ENCODE data around the gene PGAP3. TPM values are rescaled to one million over a fixed set of nuclear protein-coding genes. Genes with fewer than 3 reads are reported as not detected.

The PGAP3 gene
- total RNA-seq, 1 donor from 2014 or later, result 7.3 TPM

DNA sequence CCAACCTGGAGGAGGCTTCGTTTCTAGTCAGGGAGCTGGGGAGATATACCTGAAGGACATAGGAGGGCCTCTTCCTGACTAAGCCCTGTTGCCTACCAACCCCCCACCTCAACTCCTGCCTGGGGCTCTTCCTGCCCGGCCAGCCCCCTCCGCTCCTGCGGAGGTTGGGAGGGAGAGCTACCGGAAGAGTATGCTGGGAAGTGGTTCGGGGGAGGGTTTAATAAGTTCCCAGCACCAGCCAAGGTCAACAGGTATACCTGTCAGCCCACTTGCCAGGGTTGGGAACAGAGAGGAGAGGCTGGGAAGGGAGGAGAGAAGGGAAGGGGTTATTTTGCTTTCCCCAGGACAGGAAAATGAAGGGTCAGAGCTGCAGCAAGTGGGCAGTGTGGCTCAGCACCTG, 56.5 kb downstream of the PGAP3 start:
- intact Hi-C loops (cut with micrococcal nuclease), result no loop called here
- DNase-seq (no peak), ATAC-seq (no peak)

DNA sequence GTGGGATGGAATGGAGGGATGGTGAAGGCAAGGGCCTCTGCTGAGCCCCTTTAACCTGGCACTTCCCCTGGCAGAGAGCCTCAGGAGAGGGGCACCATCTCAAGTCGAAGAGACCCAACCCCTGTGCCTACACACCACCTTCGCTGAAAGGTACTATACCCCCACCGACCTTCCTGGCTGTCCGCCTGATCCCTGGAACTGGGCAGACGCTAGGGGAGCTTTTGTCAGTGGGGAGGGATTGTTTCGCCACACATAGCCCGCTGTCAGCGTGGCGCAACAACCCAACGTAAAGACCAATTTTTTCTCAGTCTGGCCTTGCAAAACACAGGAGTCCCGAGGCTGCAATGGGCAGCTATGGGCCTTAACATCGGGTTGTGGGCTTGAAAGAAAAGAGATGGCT, 58.0 kb downstream of the PGAP3 start:
- ATAC-seq, result no peak
- DNase-seq, result no peak
- intact Hi-C loops (cut with micrococcal nuclease), result no loop called here

DNA sequence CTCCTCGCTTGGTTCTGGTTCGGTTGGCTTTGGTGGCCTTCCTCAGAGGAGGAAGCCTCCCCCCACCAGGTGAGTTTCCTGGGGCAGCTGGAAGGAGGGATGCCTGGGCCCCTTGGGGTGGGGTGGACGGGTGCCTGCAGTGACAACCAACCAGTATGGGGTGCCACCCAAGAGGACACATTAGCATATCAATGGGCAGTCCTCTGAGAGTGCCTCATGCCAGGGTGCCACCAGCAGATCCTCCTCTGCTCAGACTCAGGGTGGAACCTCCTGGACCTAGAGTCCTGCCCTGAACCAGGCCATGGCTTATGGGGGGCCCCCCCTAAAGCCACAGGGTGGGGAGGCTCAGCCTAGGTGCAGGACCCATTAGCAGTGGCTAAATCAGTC, 58.4 kb downstream of the PGAP3 start:
- no peak for ATAC-seq
- DNase-seq, result no peak
- intact Hi-C loops (cut with micrococcal nuclease), result no loop called here

DNA sequence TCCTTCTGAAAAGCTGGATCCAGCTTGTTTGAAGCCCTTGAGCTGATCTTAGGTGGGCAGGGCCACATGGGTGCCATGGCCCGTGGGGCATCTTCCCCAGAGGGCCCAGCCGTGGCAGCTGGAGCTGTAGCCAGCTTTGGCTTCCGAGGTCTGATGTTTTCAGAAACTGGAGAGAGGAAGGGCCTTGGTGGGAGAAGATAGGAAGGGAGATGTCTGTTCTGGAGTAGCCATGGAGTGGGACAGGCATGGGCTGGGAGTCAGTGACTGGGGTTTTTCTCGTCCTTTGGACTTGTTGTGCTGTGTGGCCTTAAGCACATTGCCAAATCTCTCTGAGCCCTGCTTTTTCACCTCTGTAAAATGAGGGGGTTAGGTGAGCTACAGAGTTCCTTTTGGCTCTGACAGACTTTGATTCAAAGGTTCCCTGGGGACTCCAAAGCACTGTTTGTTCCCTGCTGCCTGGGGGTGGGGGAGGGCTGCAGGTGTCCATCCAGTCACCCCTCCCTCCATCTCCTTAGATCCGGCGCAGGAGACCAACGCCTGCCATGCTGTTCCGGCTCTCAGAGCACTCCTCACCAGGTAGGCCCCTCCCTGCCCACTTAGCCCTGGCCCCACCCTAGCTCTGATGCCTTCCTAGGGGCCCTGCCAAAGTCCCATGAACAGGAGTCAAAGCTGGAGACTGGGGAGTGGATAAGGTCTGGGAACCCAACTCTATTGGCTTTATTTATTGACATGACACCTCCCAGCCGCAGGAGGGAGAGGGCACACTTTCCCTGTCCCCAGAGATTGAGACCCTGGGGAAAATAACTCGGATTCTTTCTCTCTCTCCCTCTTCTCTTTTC, 59.0 kb downstream of the PGAP3 start:
- no peak for DNase-seq
- no peak for ATAC-seq
- intact Hi-C loops (cut with micrococcal nuclease), result no loop called here

DNA sequence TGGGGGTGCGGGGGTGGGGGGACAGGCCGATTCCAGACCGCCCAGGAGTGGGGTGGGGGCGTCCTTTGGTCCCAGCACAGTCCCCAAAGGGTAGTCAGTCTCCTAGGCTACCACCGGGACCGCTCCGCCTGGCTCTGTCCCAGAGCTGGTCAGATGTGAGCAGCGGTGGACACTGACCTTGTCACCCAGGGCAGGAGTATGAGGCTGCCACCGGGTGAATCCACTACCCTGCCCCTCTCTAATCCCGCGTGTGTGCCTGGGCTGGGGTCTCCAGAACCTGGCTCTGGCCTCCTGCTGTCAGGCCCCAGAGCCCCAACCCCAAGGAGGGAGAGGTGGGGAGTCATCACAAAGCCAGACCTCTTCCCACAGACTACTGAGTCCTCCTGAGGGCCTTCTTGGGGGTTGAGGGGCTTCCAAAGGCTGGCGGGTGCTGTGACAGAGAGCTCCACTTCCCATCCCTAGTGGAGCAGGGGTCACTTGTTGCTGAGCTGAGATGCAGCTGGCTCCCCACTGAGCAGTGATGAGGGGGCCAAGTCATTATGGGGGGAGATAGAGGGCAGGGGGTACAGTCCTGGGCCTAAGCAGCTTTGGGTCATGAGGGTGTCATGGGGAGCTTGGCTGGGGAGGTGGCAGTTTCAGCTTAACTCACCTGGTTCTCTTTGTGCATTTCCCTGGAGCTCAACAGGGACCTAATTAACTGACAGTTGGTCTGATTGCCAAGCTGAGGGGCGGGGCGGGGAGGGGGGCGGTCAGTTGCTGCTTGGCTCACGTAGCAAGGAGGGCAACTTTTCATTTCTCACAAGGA, 59.9 kb downstream of the PGAP3 start:
- no peak for DNase-seq
- ATAC-seq, result no peak
- intact Hi-C loops (cut with micrococcal nuclease), result no loop called here

DNA sequence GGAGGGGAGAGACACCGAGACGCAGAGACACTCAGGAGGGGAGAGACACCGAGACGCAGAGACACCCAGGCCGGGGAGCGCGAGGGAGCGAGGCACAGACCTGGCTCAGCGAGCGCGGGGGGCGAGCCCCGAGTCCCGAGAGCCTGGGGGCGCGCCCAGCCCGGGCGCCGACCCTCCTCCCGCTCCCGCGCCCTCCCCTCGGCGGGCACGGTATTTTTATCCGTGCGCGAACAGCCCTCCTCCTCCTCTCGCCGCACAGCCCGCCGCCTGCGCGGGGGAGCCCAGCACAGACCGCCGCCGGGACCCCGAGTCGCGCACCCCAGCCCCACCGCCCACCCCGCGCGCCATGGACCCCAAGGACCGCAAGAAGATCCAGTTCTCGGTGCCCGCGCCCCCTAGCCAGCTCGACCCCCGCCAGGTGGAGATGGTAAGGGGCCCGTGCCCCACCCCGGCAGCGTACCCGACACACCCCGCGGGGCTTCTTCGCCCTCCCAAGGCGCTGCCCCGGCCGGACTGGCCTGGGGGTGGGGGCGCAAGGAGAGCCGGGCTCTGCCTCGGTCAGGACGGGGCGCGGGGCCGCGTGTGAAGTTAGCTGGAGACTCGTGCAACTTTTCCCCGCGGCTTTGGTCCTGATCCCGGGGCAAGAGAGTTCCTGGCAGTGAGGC, 60.7 kb downstream of the PGAP3 start:
- DNase-seq (no peak), ATAC-seq (no peak)
- intact Hi-C loops (cut with micrococcal nuclease), result no loop called here

DNA sequence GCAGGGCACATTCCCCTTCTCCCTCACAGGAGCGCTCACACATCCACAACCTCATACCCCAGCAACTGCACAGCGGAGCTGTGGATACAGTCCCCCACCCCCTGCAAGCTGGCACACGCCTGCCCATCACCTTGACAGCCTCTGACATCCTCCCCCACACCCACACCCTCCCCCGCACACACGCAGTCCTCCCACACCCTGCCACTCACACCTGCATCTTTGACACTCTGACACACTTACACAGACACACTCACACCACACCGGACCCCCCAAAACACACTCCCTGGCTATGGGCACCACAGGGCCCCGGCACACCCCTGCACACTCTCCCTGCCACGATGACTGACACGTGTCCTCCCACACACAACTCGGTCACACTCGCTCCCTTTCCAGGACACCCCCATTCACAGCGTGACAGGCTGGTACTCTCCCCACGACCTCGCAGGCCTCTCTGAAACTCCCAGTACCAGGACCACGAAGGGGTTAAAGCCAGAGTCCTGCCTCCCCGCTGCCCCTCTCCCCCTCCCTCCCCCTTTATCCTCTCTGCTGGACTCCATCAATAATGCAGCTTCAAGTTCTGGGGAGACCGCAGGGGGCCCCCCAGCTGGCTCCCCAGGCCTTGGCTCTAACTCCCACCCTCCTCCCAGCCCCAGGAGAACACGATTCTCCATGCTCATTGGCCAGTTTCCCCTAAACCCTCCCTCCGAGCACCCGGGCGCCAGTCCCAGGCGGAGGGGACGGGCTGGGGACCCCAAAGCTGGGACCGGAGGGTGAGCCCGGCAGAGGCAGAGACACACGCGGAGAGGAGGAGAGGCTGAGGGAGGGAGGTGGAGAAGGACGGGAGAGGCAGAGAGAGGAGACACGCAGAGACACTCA, 61.4 kb downstream of the PGAP3 start, which contains the start of gene PPP1R1B:
Gene PPP1R1B (plus strand): TSS at position 782 of the 876 bp plus-strand sequence. CDS start 441 bp downstream, outside the sequence.
- ATAC-seq (no peak), DNase-seq (no peak)
- intact Hi-C loops (cut with micrococcal nuclease), result no loop called here

DNA sequence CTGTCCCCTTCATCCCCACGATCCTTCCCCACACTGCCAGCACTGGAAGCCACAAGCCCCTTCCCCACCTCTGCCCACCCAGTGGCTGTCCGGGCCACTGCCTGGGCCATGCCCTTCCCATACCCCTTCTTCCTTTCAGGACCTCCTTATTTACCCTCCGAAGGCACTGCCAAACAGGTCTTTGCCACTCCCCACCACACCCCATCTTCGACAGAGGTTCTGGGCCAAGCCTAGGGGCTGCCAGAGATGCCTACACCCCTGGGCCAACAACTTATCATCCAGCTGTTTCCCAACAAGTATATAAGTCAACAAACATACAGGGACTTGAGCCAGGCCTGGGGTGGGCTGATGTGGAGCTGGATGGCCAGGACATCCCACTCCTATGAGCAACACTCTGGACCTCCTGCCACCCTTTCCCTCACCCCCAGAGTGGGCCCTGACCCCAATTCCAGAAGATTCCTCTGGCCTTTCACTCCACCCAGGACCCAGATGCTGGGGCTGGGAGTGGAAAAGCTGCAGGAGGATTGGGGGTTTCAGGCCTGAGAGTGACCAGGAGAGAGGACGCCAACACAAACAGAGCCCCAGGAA, 62.6 kb downstream of the PGAP3 start:
- ATAC-seq, result no peak
- intact Hi-C loops (cut with micrococcal nuclease), result no loop called here

DNA sequence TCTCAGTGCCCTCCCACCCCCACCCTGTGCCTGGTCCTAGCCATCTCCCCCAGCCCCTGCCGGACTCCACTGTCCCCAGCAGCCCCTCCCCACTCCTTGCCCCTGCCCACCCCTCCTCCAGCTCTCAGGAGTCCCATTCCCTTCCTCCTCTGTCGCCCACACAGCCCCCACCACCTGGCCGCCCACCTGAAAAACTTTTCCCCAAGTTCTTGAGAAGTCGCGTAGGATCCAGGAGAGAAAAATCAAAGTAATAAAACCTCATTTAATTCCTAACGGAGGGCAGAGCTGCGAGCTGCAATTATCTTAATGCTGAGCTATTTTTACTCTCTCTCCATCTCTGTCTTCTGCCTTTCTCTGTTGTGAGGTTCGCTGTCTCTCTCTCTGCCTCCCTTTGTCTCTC, 63.5 kb downstream of the PGAP3 start:
- ATAC-seq, result no peak
- intact Hi-C loops (cut with micrococcal nuclease), result loop anchor here (5.0 kb wide), 2 partner anchors 77 to 128 kb away; no protein-coding TSS in a partner anchor
- DNase-seq, result no peak

More for the DNA sequence above, 62.6 kb downstream of the PGAP3 start:
- no peak for DNase-seq

DNA sequence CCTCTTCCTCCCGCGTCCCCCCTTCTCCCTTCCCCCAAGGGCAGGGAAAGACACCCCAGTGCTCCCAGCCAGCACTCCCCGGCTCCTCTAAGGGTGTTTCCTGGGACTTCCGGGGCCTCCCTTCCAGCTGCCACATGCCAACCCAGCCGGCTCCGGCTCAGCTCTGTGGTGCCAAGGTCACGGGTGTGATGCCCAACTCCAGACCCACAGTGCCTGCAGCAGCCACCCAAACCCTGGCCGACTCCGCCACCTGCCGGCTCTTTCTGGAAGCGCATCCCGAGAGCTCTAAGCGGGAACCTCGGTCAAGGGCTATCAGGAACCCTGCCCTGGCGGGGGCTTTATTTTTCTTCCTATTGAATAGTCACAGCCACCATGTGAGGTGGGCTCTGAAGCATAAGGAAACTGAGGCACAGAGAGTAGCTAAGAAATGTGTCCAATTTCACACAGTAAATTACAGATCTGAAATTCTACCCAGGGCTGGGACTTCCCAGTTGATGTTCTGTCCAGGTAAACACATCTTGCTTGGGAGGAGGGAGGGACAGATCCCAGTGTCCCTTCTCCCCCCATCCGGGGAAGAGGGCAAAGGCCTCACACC, 64.4 kb downstream of the PGAP3 start:
- intact Hi-C loops (cut with micrococcal nuclease), result loop anchor here (5.0 kb wide), 2 partner anchors 76 to 129 kb away; no protein-coding TSS in a partner anchor
- ATAC-seq (peak; percentile 83), DNase-seq (peak; percentile 92)

DNA sequence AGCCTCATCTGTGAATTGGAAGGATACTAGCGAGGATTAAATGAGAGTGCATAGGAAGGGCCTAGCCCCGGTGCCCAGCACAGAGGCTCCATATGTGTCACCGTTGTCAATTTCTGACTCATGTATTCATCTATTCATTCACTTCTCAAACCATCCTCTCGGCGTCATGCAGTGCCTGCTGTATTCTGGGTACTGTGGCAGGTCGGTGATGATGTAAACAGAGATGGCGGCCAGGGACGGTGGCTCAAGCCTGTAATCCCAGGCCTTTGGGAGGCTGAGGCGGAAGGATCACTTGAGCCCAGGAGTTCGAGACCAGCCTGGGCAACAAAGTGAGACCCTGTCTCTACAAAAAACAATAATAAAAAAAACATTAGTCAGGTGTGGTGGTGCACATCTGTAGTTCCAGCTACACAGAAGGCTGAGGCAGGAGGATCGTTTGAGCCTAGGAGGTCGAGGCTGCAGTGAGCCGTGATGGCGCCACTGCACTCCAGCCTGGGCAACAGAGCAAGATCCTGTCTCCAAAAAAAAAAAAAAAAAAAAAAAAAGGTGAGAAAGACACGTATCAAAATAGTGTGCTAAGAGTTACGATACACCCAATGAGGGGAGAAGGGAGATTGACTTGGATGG, 65.4 kb downstream of the PGAP3 start:
- ATAC-seq (no peak), DNase-seq (no peak)
- intact Hi-C loops (cut with micrococcal nuclease), result loop anchor here (5.0 kb wide), 2 partner anchors 75 to 130 kb away; no protein-coding TSS in a partner anchor

DNA sequence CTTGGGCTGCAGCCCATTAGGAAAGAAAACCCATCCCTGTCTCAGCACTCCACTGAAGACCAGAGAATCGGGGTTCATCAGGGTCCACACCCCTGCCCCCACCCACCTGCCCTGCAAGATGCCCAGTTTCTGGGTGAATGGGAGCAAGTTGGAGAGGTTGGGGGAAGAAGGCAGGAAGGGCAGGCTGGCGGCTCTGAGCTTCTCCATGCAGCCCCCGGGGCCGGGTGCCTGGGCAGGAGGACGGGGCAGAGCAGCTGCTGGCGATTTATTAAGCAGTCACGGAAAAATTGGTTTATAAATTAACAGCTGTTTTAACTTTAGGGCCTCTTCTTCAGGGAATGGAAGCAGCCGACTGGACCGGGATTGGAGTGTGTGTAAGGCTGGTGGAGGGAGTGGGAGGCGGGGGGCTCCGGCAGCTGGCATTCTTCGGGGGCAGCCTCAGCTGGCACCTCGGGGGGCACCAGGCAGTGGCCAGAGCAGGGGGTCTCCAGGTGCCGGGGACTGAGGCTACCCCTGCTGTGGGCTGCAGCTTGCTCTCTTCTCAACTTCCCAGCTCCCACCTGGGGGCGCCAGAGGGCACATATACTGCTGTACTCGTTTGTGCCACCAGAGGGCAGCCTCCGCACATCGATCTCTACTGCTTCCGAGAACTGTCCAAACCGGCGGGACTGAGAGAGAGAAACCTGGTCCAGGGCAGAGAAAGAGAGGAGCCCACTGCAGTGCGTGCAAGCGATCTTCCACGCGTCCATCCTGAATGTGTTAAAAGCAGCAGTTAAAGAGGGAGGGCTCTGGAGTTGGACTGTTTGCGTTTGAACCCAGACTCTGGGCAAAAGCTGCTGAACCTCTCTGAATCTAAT, 66.1 kb downstream of the PGAP3 start:
- ATAC-seq, result peak; percentile 79
- DNase-seq, result peak; percentile 91
- intact Hi-C loops (cut with micrococcal nuclease), result loop anchor here (5.0 kb wide), 2 partner anchors 74 to 131 kb away; no protein-coding TSS in a partner anchor

Small RNA genes lying within 50 kb of the gene (microRNA-seq; reads per million reads assigned to microRNA genes)
- gene MIR4728 (ENCODE audit: borderline number of aligned reads), result not detected

Other genes with a start within 250 kb of the PGAP3 start
- gene MED1, start 236.8 kb downstream of the PGAP3 start, total RNA-seq, result 21.5 TPM
- gene CDK12, start 226.6 kb downstream of the PGAP3 start, total RNA-seq, result 20.2 TPM
- not detected for gene NEUROD2, start 80.1 kb downstream of the PGAP3 start, total RNA-seq
- 0.55 TPM for gene PPP1R1B, start 61.1 kb downstream of the PGAP3 start, total RNA-seq
- 18.7 TPM for gene STARD3, start 50.9 kb downstream of the PGAP3 start, total RNA-seq
- 4,965 TPM for gene TCAP, start 22.7 kb downstream of the PGAP3 start, total RNA-seq
- 5.8 TPM for gene PNMT, start 19.6 kb downstream of the PGAP3 start, total RNA-seq
- gene ERBB2, start 12.0 kb upstream of the PGAP3 start, total RNA-seq, result 75.8 TPM
- gene MIEN1, start 42.5 kb upstream of the PGAP3 start, total RNA-seq, result 49.3 TPM
- 5.1 TPM for gene GRB7, start 49.9 kb upstream of the PGAP3 start, total RNA-seq
- 0.42 TPM for gene IKZF3, start 176.3 kb upstream of the PGAP3 start, total RNA-seq
- gene ZPBP2, start 180.1 kb upstream of the PGAP3 start, total RNA-seq, result not detected
- gene GSDMB, start 230.6 kb upstream of the PGAP3 start, total RNA-seq, result 2.6 TPM
- gene ORMDL3, start 239.5 kb upstream of the PGAP3 start, total RNA-seq, result 35.6 TPM
- gene LRRC3C, start 239.7 kb upstream of the PGAP3 start, total RNA-seq, result not detected